HG03469 (cell line): ENCODE results near the gene NOL4.

Source experiments
- ATAC-seq: cut with Tn5 transposase; IDR thresholded peaks from one replicate; pipeline ENCODE4 v1.9.1; 2021; ENCODE audit warnings: mild to moderate bottlenecking, moderate library complexity, moderate number of reproducible peaks; ENCODE audit not compliant: unreplicated experiment

The NOL4 gene

DNA sequence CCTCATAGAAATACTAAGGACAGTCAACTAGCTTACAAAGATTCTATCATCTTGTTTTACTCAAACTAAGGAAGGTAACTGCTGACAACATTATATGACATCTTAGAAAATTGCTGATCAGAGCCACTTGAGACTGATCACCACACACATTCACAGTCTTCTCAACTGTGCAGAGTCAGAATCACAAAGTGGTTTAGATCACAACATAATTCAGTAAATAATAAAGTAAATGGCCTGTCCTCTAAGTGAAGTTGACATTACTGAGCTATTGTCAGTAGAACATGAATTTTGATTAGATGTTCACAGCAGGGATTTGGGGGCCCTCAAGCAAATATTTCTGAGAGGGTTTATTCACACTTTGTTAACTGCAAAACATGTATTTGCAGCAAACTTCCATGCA is 28.5 kb downstream of the NOL4 start:
- ATAC-seq, result no peak

- ATAC-seq, result no peak
These were observed 30.5 kb downstream of the NOL4 start for GRCh38 chr18:34194239-34194638.

DNA sequence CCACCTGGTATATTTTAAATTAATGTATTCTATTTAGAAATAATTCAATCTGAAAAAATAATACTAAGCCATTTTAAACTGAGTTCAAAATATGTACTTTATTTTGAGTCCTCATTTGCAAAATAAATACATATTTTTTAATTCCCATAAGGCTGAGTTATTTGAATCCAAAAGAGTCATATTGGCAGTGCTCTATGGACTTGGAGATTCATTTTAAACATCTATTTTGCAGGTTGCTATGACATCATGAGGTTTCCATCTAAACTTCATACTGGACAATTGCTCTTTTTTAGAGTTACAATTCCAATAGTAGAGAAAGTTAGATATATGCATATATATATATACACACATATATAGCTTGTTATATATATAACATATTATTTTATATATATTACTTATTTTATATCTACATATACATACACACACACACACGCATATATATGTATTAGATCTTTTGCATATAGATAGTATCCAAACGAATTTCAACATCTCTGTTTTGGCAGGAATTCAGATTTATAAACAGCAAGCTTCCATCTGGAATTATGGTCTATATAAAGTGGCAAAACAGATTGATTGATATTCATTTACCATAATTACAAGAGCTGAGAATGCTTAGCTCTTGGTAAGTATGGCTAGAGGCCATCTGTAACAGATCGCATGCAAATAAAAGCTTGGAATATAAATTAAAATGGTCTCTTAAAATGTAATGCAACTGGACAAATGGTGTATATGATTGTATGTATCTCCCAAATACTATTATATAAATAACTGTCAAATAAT is 34.9 kb downstream of the NOL4 start:
- no peak for ATAC-seq
